SKM-1 (cell line): Measurements from ENCODE around the gene MACROD1.
"Not testable (repeated sequence)": the region's sequence is repeated elsewhere in the genome, so short reads cannot be mapped to it uniquely, and the experiment has no call there.

Experiments used
- DNase-seq: peaks from one replicate; lab custom pipeline; 2025; ENCODE audit not compliant: unreplicated experiment; lab: John Stamatoyannopoulos, UW

MACROD1 gene

GRCh38 chr11:64000740-64001483, 165.0 kb downstream of the MACROD1 start:
- no peak for DNase-seq

GRCh38 chr11:64000026-64000739, 165.7 kb downstream of the MACROD1 start:
- DNase-seq, result no peak

GRCh38 chr11:63999349-64000025, 166.4 kb downstream of the MACROD1 start:
- no peak for DNase-seq

- no peak for DNase-seq
Observed at GRCh38 chr11:63998558-63999348, 167.2 kb downstream of the MACROD1 start.

- no peak for DNase-seq
Observed at GRCh38 chr11:63997801-63998337, 168.0 kb downstream of the MACROD1 start.

GRCh38 chr11:63997104-63997700, 168.7 kb downstream of the MACROD1 start:
- no peak for DNase-seq

GRCh38 chr11:63996512-63996911, 169.4 kb downstream of the MACROD1 start:
- DNase-seq, result no peak

- DNase-seq, result no peak
Observed at GRCh38 chr11:63993993-63994392, 171.9 kb downstream of the MACROD1 start.

GRCh38 chr11:63993100-63993499, 172.8 kb downstream of the MACROD1 start:
- DNase-seq, result no peak

GRCh38 chr11:63991558-63991957, 174.4 kb downstream of the MACROD1 start:
- DNase-seq, result no peak

GRCh38 chr11:63986932-63987513, 178.9 kb downstream of the MACROD1 start:
- DNase-seq, result no peak

- peak; percentile 79 for DNase-seq
Observed at GRCh38 chr11:63986156-63986931, 179.6 kb downstream of the MACROD1 start, which contains the start of gene OTUB1. OTUB1 (plus strand) TSS chr11:63986438; CDS start chr11:63986457, 19 bp downstream.

- peak; percentile 35 for DNase-seq
Observed at GRCh38 chr11:63985812-63986155, 180.1 kb downstream of the MACROD1 start.

GRCh38 chr11:63979426-63979825, 186.5 kb downstream of the MACROD1 start:
- DNase-seq, result no peak

- DNase-seq, result no peak
Observed at GRCh38 chr11:63978551-63979239, 187.2 kb downstream of the MACROD1 start.

GRCh38 chr11:63974259-63975143, 191.4 kb downstream of the MACROD1 start, which contains the start of gene COX8A:
COX8A (plus strand) TSS chr11:63974620; CDS start chr11:63974681, 61 bp downstream.
- peak; percentile 99 for DNase-seq

GRCh38 chr11:63973912-63974258, 192.0 kb downstream of the MACROD1 start:
- DNase-seq, result not testable (repeated sequence)

- no peak for DNase-seq
Observed at GRCh38 chr11:63970902-63971301, 195.0 kb downstream of the MACROD1 start.
